Activated CD4-positive, alpha-beta T cell treated with anti-CD3 and anti-CD28 coated beads, Interleukin-2, amount 10 ng/mL, durations not matched to agents 24 days and 14 days (primary cell): ENCODE data around the gene NARS2. TPM values are rescaled to one million over a fixed set of nuclear protein-coding genes. Genes with fewer than 3 reads are reported as not detected.
A peak's percentile ranks its signal among the peaks of the same experiment; 100 is the strongest.
"Not testable (repeated sequence)": the region's sequence is repeated elsewhere in the genome, so short reads cannot be mapped to it uniquely, and the experiment has no call there.

ENCODE experiments used
- DNase-seq: peaks from one replicate; pipeline ENCODE4 v3.0.0; 2022
- H3K27ac Mint-ChIP-seq: one replicate; pipeline ENCODE4 v1.8.0; 2022; ENCODE audit warnings: mild to moderate bottlenecking, mixed read lengths
- H3K27me3 Mint-ChIP-seq: one replicate; pipeline ENCODE4 v1.8.0; 2022; ENCODE audit warnings: mixed read lengths
- H3K36me3 Mint-ChIP-seq: one replicate; pipeline ENCODE4 v1.8.0; 2022; ENCODE audit warnings: low read depth, mild to moderate bottlenecking, mixed read lengths
- H3K4me1 Mint-ChIP-seq: one replicate; pipeline ENCODE4 v1.8.0; 2021; ENCODE audit warnings: mixed read lengths
- H3K4me3 Mint-ChIP-seq: one replicate; pipeline ENCODE4 v1.8.0; 2022; ENCODE audit warnings: mild to moderate bottlenecking, moderate library complexity, mixed read lengths
- H3K9me3 Mint-ChIP-seq: one replicate; pipeline ENCODE4 v1.8.0; 2021; ENCODE audit warnings: mixed read lengths
- intact Hi-C: fragments of 100-400 bp; cut with micrococcal nuclease; formaldehyde crosslinking; loops from one replicate; pipeline ENCODE4 v1.15.1; 2023
- total RNA-seq: library from RNA; stranded (reverse); gene quantifications from 2 replicates; pipeline ENCODE4 v1.2.3, GENCODE V29; 2022

Gene NARS2
- total RNA-seq: 38.0 and 43.3 TPM in 2 replicates

GRCh38 chr11:78574386-78575381 is at the start of gene NARS2:
Gene NARS2 (minus strand): TSS chr11:78574864. CDS start chr11:78574488, 376 bp downstream.
- H3K4me1 Mint-ChIP-seq: peaks cover 28% of the 10 kb centered on the region
- peak within 1 kb of the TSS; percentile 94 for H3K4me3 Mint-ChIP-seq
- peak within 1 kb of the TSS; percentile 92 for H3K27ac Mint-ChIP-seq
- peak; percentile 99 for DNase-seq
- intact Hi-C loops: loop anchor here (1.0 to 2.0 kb wide), 4 partner anchors 10 to 754 kb away; partner anchors contain the start of genes AAMDC, INTS4 and RSF1
- H3K27me3 Mint-ChIP-seq: no peaks in the 10 kb centered on the region
- H3K9me3 Mint-ChIP-seq: no peaks in the 10 kb centered on the region
- peaks cover 31% of the 10 kb centered on the region for H3K36me3 Mint-ChIP-seq

- Mint-ChIP-seq H3K9me3 (peaks cover 12% of the 10 kb centered on the region), H3K36me3 (peaks cover 2% of the 10 kb centered on the region), H3K4me3 (no peak overlapping the region), H3K27me3 (peaks cover 4% of the 10 kb centered on the region), H3K4me1 (no peaks in the 10 kb centered on the region), H3K27ac (no peak overlapping the region)
- no peak for DNase-seq
- intact Hi-C loops: no loop called here
Measured at GRCh38 chr11:78622666-78623065, 48.0 kb upstream of the NARS2 start.

GRCh38 chr11:78620159-78620558 is 45.5 kb upstream of the NARS2 start:
- Mint-ChIP-seq H3K4me3 (no peak overlapping the region), H3K27ac (no peak overlapping the region), H3K36me3 (peaks cover 2% of the 10 kb centered on the region), H3K27me3 (no peaks in the 10 kb centered on the region), H3K9me3 (peaks cover 12% of the 10 kb centered on the region), H3K4me1 (no peaks in the 10 kb centered on the region)
- DNase-seq: no peak
- intact Hi-C loops: no loop called here

GRCh38 chr11:78615724-78616123 is 41.1 kb upstream of the NARS2 start:
- DNase-seq: no peak
- no peak overlapping the region for H3K27ac Mint-ChIP-seq
- peaks cover 2% of the 10 kb centered on the region for H3K36me3 Mint-ChIP-seq
- no peaks in the 10 kb centered on the region for H3K4me1 Mint-ChIP-seq
- H3K9me3 Mint-ChIP-seq: peaks cover 13% of the 10 kb centered on the region
- no peak overlapping the region for H3K4me3 Mint-ChIP-seq
- intact Hi-C loops: no loop called here
- H3K27me3 Mint-ChIP-seq: peaks cover 2% of the 10 kb centered on the region

- Mint-ChIP-seq H3K4me3 (no peak overlapping the region), H3K4me1 (no peaks in the 10 kb centered on the region), H3K27ac (no peak overlapping the region), H3K9me3 (peaks cover 4% of the 10 kb centered on the region), H3K36me3 (no peaks in the 10 kb centered on the region), H3K27me3 (peaks cover 2% of the 10 kb centered on the region)
- no peak for DNase-seq
- intact Hi-C loops: no loop called here
Measured at GRCh38 chr11:78613378-78613813, 38.7 kb upstream of the NARS2 start.

- no peak for DNase-seq
- no peak overlapping the region for H3K27ac Mint-ChIP-seq
- intact Hi-C loops: no loop called here
- H3K4me3 Mint-ChIP-seq: no peak overlapping the region
- H3K27me3 Mint-ChIP-seq: peaks cover 2% of the 10 kb centered on the region
- no peaks in the 10 kb centered on the region for H3K4me1 Mint-ChIP-seq
- H3K36me3 Mint-ChIP-seq: no peaks in the 10 kb centered on the region
- peaks cover 4% of the 10 kb centered on the region for H3K9me3 Mint-ChIP-seq
Measured at GRCh38 chr11:78612721-78613377, 38.2 kb upstream of the NARS2 start.

- H3K27ac Mint-ChIP-seq, DNase-seq, H3K27me3 Mint-ChIP-seq, H3K4me3 Mint-ChIP-seq, H3K9me3 Mint-ChIP-seq, H3K36me3 Mint-ChIP-seq, H3K4me1 Mint-ChIP-seq, intact Hi-C loops: not testable (repeated sequence)
Measured at GRCh38 chr11:78609321-78609720, 34.7 kb upstream of the NARS2 start.

GRCh38 chr11:78607696-78608095 is 33.0 kb upstream of the NARS2 start:
- no peak overlapping the region for H3K4me3 Mint-ChIP-seq
- intact Hi-C loops: no loop called here
- no peak overlapping the region for H3K27ac Mint-ChIP-seq
- H3K9me3 Mint-ChIP-seq: no peaks in the 10 kb centered on the region
- no peak for DNase-seq
- no peaks in the 10 kb centered on the region for H3K4me1 Mint-ChIP-seq
- H3K27me3 Mint-ChIP-seq: peaks cover 2% of the 10 kb centered on the region
- no peaks in the 10 kb centered on the region for H3K36me3 Mint-ChIP-seq

GRCh38 chr11:78606667-78607066 is 32.0 kb upstream of the NARS2 start:
- H3K4me3 Mint-ChIP-seq: no peak overlapping the region

GRCh38 chr11:78605296-78605695 is 30.6 kb upstream of the NARS2 start:
- no peak overlapping the region for H3K4me3 Mint-ChIP-seq
- DNase-seq: no peak
- intact Hi-C loops: no loop called here
- H3K9me3 Mint-ChIP-seq: no peaks in the 10 kb centered on the region
- no peaks in the 10 kb centered on the region for H3K36me3 Mint-ChIP-seq
- H3K27me3 Mint-ChIP-seq: peaks cover 23% of the 10 kb centered on the region
- no peak overlapping the region for H3K27ac Mint-ChIP-seq
- H3K4me1 Mint-ChIP-seq: no peaks in the 10 kb centered on the region

More at GRCh38 chr11:78606667-78607066, 32.0 kb upstream of the NARS2 start:
- DNase-seq: no peak
- H3K36me3 Mint-ChIP-seq: no peaks in the 10 kb centered on the region
- intact Hi-C loops: no loop called here
- H3K27ac Mint-ChIP-seq: no peak overlapping the region
- no peaks in the 10 kb centered on the region for H3K9me3 Mint-ChIP-seq
- peaks cover 11% of the 10 kb centered on the region for H3K27me3 Mint-ChIP-seq
- no peaks in the 10 kb centered on the region for H3K4me1 Mint-ChIP-seq

- H3K36me3 Mint-ChIP-seq: no peaks in the 10 kb centered on the region
- intact Hi-C loops: no loop called here
- no peaks in the 10 kb centered on the region for H3K4me1 Mint-ChIP-seq
- no peak overlapping the region for H3K4me3 Mint-ChIP-seq
- DNase-seq: no peak
- H3K27ac Mint-ChIP-seq: no peak overlapping the region
- peaks cover 35% of the 10 kb centered on the region for H3K27me3 Mint-ChIP-seq
- H3K9me3 Mint-ChIP-seq: no peaks in the 10 kb centered on the region
Measured at GRCh38 chr11:78603792-78604191, 29.1 kb upstream of the NARS2 start.

- H3K36me3 Mint-ChIP-seq: not testable (repeated sequence)
Measured at GRCh38 chr11:78602771-78603170, 28.1 kb upstream of the NARS2 start.

GRCh38 chr11:78601066-78601465 is 26.4 kb upstream of the NARS2 start:
- peaks cover 40% of the 10 kb centered on the region for H3K27me3 Mint-ChIP-seq
- intact Hi-C loops, H3K4me3 Mint-ChIP-seq, H3K4me1 Mint-ChIP-seq, H3K36me3 Mint-ChIP-seq, DNase-seq, H3K27ac Mint-ChIP-seq, H3K9me3 Mint-ChIP-seq: not testable (repeated sequence)

More at GRCh38 chr11:78602771-78603170, 28.1 kb upstream of the NARS2 start:
- H3K4me1 Mint-ChIP-seq, H3K9me3 Mint-ChIP-seq, DNase-seq, intact Hi-C loops, H3K4me3 Mint-ChIP-seq, H3K27ac Mint-ChIP-seq: not testable (repeated sequence)
- peaks cover 39% of the 10 kb centered on the region for H3K27me3 Mint-ChIP-seq

GRCh38 chr11:78597579-78597978 is 22.9 kb upstream of the NARS2 start:
- H3K27ac Mint-ChIP-seq, H3K9me3 Mint-ChIP-seq, DNase-seq, H3K36me3 Mint-ChIP-seq, H3K4me3 Mint-ChIP-seq, H3K4me1 Mint-ChIP-seq, intact Hi-C loops: not testable (repeated sequence)
- peaks cover 49% of the 10 kb centered on the region for H3K27me3 Mint-ChIP-seq
